HFFc6 (cell line): ENCODE data around the gene PRR7. TPM values are rescaled to one million over a fixed set of nuclear protein-coding genes. Genes with fewer than 3 reads are reported as not detected.

Experiments
- total RNA-seq, 6 experiments: library from RNA; stranded (reverse); fragmentation: NEBNext Ultra II Directional; extraction: Animal tissue kit (Norgen Biotek cat#: 25700); gene quantifications; 2 replicates in 1 of 6; 3 replicates in 5 of 6; pipeline ENCODE4 v1.2.3, GENCODE V29; 2021

PRR7 gene
- total RNA-seq, 6 experiments from 2014 or later: 8.9 to 16.9 (median 10.4) TPM

Other genes with a start within 250 kb of the PRR7 start
- gene RAB24, start 143.1 kb upstream of the PRR7 start, total RNA-seq: 10 to 100 TPM; 23.3 to 31.4 (median 26.4) TPM
- 100 to 1,000 TPM; 182 to 225 (median 217) TPM for gene PRELID1, start 143.0 kb upstream of the PRR7 start, total RNA-seq
- gene MXD3, start 134.9 kb upstream of the PRR7 start, total RNA-seq: 10 to 100 TPM in 5 of 6 experiments, 1 to 10 TPM in 1; 7.7 to 17.0 (median 15.3) TPM
- 100 to 1,000 TPM; 153 to 169 (median 164) TPM for gene LMAN2, start 95.1 kb upstream of the PRR7 start, total RNA-seq
- 1 to 10 TPM; 1.0 to 2.2 (median 1.2) TPM for gene RGS14, start 88.9 kb upstream of the PRR7 start, total RNA-seq
- not detected for gene SLC34A1, start 62.4 kb upstream of the PRR7 start, total RNA-seq
- gene PFN3, start 46.2 kb upstream of the PRR7 start, total RNA-seq: not detected
- 1 to 10 TPM in 1 of 6 experiments, under 1 TPM in 5; 0.63 to 1.2 (median 0.87) TPM for gene F12, start 37.2 kb upstream of the PRR7 start, total RNA-seq
- 10 to 100 TPM; 25.8 to 30.7 (median 28.0) TPM for gene GRK6, start 20.1 kb upstream of the PRR7 start, total RNA-seq
- 100 to 1,000 TPM; 346 to 394 (median 358) TPM for gene DBN1, start 26.8 kb downstream of the PRR7 start, total RNA-seq
- 100 to 1,000 TPM; 339 to 353 (median 343) TPM for gene PDLIM7, start 50.8 kb downstream of the PRR7 start, total RNA-seq
- gene DOK3, start 63.0 kb downstream of the PRR7 start, total RNA-seq: 1 to 10 TPM; 1.1 to 2.6 (median 1.3) TPM
- gene DDX41, start 70.1 kb downstream of the PRR7 start, total RNA-seq: 100 to 1,000 TPM in 3 of 6 experiments, 10 to 100 TPM in 3; 83.8 to 105 (median 98.5) TPM
- gene FAM193B, start 107.7 kb downstream of the PRR7 start, total RNA-seq: 10 to 100 TPM; 16.1 to 25.6 (median 21.6) TPM
- gene TMED9, start 145.4 kb downstream of the PRR7 start, total RNA-seq: 100 to 1,000 TPM; 350 to 457 (median 354) TPM
- gene B4GALT7, start 153.3 kb downstream of the PRR7 start, total RNA-seq: 10 to 100 TPM; 39.5 to 54.0 (median 42.9) TPM